NCI-H526 (cell line): ENCODE results near the gene LEFTY1.
"Not testable (repeated sequence)": the region's sequence is repeated elsewhere in the genome, so short reads cannot be mapped to it uniquely, and the experiment has no call there.

Source experiments
- DNase-seq, 2 experiments: peaks; one replicate each; lab custom pipeline; 2025; lab: John Stamatoyannopoulos, UW

LEFTY1 gene

GRCh38 chr1:225849925-225850324, 39.0 kb downstream of the LEFTY1 start:
- DNase-seq: no peak

- DNase-seq: no peak
Measured at GRCh38 chr1:225848030-225848955, 40.7 kb downstream of the LEFTY1 start.

DNA sequence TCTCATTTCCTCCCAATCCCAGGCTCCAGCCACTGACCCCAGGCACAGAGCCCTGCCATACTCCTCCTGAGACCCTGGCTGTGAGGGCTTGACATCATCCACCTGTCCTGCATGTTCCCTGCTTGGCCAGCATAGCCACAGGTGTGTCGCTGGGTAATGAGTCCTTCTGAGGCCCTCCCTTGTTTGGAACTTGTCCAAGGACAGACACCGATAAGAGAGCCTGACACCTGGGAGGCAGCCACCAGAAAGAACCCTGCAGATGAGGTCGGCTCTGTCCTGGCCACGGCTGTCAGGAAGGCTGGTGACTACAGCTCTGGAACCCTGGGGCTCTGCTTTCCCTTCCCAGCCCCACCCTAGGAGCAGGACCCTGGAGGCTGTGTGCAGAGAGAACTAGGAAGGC, 41.3 kb downstream of the LEFTY1 start:
- no peak for DNase-seq

- DNase-seq: no peak
Measured at GRCh38 chr1:225846331-225847310, 42.3 kb downstream of the LEFTY1 start.

DNA sequence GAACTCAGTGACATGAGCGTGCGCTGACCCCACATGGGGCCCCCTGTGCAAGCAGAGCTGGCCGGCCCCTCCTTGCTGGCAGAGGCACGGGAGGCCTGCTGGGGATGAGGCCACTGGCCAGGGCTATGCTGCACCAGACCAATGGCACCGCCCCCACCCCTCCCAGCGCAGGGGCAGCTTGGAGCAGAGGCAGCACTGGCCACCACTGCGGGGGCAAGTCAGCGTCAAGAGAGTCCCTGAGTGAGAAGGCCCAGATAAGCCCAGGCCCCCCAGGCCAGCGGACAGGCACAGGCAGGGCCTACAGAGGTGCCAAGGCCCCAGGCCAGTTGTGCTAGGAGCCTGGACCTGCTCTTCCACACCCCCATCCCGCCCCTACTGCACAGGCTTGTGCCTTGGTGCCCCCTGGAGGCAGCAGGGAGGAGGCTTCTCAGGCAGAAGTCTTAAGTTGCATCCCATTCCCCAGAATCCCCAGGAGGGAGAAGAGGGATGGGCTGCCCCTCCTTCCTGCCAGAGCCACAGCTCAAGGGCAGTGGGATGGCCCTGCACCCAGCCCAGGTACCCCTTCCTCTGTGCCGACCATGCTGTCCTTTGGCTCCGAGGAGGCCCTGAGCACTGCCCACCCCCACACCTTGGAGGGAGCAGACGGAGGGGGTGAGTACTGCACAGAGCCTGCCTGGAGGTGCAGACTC, 43.2 kb downstream of the LEFTY1 start:
- peak; percentile 47 to 71 for DNase-seq

- no peak for DNase-seq
Measured at GRCh38 chr1:225845097-225845496, 43.8 kb downstream of the LEFTY1 start.

DNA sequence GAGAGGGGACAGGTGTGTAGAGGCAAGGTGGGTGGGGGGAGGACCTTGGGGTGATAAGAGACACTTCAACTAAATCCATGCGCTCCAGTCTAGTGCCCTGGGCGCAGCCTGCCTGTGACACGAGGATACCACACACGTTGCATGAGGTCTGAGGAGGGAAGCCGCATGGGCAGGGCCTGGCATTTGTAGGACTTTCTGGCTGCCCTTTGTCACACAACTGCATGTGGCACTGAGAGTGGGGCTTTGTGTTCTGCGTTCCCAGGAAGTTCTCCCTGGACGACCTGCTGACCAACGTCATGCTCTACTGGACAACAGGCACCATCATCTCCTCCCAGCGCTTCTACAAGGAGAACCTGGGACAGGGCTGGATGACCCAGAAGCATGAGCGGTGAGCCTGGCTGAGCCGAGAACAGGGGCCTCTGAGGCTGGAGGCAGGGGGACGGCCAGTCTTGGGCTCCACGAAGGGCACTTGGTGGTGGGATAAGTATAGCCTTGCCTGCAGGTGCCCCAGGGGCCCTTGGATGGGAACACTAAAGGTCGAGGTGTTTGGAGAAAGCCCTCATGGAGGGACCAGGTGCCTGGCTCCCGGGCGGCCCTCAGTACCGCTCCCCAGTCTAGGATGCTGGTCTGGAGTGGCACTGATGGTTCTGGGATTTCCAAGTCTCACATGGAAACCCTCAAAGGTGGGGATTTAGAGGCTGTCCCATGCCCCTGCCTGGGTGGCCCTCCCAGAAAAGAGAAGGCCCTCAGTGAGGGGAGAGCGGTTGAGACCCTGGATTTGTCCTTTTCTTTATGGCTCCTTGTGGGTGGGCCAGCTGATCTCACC, 44.5 kb downstream of the LEFTY1 start:
- DNase-seq: no peak

- DNase-seq: no peak
Measured at GRCh38 chr1:225843426-225843795, 45.5 kb downstream of the LEFTY1 start.

- DNase-seq: no peak
Measured at GRCh38 chr1:225842788-225843425, 46.0 kb downstream of the LEFTY1 start.

DNA sequence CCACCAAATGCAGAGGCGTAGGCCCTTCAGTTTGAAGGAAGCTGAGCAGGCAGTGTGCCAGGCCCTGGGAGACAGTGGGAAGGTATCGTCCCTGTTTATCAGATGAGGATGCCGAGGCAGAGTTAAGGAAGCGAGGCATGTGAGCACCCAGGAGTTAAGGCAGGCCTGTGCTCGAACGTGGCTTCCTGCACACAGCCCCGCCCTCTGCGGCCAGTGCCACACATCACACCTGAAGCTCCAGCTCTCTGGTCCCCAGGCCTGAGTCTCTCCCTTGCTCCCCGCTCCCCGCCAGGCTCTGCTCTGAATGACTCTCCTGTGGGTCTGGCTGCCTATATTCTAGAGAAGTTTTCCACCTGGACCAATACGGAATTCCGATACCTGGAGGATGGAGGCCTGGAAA, 46.9 kb downstream of the LEFTY1 start:
- no peak for DNase-seq

DNA sequence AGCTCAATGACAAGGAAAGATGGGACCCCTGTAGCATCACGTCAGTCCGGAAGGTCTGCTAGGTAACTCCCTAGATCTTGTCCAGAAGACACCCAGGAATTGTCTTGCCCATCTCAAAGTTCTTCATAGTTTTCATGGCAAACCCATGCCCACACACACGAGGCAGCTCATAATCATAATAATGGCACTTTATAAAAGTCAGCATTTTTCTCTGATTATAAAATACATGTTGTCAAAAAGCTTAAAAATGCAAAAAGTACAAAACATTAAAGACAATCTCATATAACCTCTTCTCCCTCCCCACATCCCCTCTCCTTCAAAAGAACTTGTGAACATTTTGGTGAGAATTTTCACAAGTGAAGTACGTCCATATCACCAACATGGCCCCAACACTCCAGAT, 48.2 kb downstream of the LEFTY1 start:
- no peak for DNase-seq

- no peak for DNase-seq
Measured at GRCh38 chr1:225840223-225840610, 48.7 kb downstream of the LEFTY1 start.

DNA sequence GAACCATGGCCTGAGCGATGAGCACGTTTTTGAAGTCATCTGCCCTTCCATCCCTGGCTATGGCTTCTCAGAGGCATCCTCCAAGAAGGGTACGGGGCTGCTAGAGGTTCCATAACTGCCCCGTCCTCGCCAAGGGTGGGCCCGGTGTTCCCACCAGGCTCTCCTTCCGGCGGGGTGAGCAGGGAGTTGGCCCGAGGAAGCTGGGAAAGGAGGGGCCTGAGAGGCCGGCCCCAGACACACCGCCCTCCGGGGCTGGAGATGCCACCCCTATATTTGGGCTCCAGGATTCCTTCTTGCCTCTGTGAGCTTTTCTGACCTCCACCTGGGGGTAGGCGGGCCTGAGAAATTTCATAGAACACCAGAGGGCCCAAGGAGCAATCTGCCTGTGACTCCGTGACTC, 50.2 kb downstream of the LEFTY1 start:
- DNase-seq: no peak

- not testable (repeated sequence) for DNase-seq
Measured at GRCh38 chr1:225836296-225836695, 52.6 kb downstream of the LEFTY1 start.
